NCI-H1417 treated with DMSO at 0.1 percent for 48 hours (cell line): ENCODE results near the gene SYT6.

Source experiments
- DNase-seq: peaks from one replicate; lab custom pipeline; 2025; lab: John Stamatoyannopoulos, UW

SYT6 gene

DNA sequence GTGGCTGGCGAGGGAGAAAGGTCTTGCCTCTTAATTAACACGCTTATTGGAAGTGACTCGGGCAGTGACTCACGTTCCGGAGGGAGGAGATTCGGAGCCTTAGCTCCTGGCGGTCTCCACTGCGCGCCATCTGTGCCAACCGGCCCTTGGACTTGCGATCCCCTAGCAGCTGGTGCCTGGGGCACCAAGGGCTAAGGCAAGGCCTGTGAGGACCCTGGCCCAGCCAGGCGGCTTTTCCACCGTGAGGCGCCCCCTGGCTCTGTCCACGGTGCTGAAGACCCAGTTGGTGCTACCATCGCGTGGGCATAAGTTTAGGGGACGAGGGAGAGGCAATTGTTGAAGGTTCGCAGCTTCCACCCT, 1.3 kb upstream of the SYT6 start:
- DNase-seq = no peak

DNA sequence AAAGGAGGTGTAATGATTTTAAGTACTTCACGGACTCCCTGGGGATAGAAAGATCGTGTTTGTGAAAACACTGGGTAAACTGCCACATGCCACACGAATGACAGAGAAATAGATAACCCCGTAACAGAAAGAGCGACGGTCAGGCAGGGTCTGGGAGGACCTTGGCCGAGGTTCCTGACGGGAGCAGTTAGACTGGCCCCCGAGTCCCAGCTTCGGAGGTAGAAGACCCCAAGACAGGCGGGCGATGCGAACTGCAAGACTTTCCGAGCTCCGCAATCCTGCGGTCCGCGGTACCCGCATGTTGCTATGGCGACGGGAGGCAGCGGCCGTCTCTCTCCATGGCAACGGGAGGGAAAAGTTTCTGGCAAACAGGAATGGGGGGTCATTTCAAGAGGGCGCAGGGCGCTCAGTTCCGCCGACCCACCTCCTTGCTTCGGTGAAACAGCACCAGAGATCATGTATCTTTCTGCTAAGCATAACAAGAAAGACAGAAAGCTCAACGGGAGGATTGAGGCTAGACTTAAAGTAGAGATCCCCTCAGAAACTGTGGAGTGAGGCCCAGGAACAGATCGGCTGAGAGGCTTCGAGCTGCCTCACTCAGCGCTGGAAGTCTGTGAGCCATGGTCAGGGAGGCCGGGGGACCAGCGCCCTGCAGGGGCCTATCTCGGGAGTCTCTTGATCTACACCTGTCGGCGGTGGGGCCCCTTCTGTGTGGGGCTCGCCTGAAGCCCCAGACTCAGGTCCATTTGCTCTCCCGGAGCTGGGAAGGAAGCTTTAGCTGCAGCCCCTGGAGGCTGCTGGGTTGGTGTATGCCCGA, 685 bp upstream of the SYT6 start:
- no peak for DNase-seq

DNA sequence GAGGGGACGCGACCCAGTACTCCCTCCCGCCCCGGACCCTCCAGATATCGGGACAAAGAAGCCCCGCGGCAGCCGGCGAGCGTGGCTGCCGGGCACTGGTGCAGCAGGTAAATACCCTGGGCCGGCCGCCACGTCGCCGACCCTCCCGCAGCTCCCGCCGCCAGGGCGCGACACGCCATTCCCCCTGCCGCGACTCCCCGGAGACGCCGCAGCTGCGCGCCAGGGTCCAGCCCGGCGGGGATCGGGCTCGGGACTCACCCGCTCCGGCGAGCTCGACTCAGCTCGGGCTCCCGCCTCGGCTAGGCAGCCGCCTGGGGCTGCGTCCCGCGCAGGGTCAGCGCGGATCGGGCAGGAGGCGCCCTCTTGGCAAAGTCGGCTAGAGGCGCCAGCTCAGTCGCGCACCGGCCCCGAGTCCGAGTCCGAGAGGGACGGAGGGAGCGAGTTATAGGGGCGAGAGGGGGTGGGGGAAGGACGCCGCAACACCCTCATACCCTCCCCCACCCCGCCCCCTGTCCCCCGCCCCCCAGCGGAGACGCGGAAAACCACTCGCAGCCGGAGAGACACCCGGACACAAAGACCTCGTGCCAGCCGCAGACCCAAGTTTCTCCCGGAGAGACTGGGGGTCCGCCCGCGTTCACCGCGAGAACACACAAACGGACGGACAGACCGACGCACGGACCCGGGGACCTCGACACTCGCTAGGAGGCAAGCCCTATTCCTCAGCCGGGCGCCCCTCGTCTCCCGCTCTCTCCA, 985 bp downstream of the SYT6 start:
- DNase-seq = no peak

DNA sequence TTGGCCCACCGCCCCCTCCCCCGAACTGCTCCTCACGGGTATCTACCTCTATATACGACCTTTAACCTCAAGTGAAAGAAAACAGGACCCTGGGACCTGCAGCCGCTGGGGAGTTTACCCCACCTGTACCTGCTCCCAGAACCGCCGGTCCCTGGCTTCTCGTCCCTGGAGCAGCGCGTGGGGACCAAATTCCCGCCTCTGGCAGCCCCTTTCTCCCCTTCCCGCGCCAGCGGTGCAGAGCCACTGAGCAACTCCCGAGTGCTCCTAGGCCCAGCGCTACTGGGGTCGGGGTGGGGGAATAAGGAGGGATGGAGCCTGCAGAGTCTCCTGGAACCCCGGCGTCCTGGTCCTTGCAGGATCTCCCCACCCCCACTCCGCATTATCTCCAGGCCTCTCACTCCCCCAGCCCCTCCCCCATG, 1.6 kb downstream of the SYT6 start:
- DNase-seq = no peak

DNA sequence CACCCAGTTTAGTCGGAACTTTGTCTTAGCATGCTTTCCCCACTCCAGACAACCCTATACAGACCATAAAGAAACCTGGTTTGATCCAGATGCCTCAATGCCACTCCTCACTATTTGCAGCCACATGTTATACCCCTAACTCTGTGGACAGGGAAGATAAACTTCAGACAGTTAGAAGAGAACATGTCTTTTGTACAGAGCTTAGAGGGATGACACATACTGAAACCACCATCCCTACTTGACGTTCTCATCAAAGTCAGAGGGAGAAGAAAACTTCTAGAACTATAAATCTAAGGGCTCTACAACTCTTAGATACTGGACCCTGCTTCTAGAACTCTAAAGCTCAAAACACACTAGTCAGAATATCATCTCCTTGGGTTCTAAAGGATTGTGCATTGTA, 3.7 kb downstream of the SYT6 start:
- DNase-seq = no peak

DNA sequence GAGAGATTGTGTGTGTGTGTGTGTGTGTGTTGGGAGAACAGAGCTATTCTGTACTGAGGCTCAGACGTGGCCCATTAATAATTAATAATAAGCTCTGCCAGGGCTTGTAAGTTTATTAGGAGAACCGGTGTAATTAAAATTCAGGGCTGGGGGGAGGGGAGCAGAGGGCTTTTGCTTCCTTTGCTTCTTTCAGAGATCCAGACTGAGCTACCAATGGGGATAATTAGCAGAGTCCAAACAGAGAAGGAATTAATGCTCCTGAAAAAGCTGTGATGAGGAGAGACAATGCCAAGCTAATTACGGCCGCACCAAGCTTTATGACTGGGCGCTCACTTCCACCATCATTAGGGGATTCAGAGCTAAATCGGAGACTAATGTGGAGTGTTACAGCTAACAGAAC, 4.5 kb downstream of the SYT6 start:
- no peak for DNase-seq

DNA sequence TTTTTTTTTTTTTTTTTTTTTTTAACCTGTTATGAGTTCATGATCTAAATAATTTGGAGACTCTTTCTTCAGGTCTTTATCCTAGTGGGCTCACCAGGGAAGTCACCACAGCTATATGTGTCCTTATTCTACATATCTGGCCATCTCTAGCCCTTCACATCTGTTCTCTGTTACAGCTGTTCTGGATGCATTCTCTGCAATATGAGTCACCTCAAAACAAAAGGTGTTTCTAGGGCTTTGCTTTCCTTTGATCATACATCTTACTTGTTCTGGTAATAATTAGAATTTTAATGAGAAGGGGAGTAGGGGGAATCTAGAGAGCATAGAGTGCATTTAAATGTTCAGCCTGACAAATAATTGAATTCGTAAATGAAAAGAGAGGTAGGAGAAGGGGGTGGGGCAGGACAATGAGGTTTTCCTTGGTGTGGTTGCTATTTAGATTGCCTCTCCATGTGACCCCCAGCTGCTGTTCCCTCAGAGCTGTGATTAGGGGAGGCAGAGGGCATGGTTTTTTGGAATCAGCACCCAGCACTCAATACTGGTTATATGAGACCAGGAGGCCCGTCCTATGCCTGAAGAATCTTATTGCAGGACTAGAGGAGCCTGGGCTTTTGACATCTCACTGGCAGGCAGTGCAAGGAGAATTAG, 8.0 kb downstream of the SYT6 start:
- no peak for DNase-seq

DNA sequence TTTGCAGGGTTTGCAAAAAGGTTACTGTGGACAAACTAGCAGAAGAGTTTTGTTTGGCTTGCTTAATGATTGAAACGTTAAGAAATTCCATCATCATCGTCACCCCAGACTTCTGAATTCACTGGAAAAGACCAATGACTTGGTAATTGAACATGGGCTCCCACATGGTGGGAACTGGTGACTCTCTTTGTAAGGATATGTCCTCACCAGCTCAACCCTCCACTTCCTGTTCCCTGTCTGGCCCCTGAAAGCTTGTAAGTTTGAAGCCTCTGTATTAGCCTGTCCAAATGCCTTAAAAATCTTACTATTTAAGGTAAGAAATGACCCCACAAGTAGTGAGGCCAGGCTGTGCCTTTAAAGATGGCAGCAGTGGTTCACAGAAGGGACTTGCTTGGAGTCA, 9.7 kb downstream of the SYT6 start:
- DNase-seq = no peak

DNA sequence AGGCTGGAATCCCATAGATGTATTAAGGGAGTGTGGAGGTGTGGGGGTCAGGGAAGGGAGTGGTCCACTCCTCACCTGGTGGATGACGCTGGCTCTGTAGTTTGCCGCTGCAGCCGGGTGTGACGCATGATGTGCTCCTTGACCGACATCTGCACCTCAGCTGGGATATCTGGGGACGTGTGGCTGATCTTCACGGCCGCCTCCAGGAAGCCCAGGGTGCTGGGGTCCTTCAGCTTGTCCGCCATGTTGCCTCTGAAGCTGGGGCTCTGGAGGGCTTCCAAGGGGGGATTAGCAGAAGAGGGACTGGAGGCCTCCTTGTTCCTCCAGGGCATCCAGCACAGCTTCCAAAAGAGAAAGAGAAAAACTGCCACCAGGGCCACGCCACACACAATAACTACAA, 14.1 kb downstream of the SYT6 start:
- DNase-seq = no peak

DNA sequence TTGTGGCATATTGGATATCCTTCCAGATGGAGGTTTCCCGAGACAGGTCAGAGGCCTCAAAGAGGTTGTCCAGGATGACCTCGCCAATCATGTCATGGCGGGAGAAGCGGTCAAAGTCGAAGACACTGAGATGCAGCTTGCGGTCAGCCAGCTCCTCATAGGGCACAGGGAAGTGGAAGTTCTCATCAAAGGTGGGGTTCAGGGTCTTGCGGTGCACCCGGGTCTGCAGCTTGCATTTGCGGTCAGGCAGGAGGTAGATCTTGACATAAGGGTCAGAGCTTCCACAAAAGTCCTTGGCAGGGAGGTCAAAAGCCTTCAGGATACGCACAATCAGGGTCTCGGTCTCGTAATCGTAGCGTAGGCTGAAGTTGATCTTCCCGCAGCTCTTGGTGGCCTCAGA, 16.2 kb downstream of the SYT6 start:
- DNase-seq = no peak

DNA sequence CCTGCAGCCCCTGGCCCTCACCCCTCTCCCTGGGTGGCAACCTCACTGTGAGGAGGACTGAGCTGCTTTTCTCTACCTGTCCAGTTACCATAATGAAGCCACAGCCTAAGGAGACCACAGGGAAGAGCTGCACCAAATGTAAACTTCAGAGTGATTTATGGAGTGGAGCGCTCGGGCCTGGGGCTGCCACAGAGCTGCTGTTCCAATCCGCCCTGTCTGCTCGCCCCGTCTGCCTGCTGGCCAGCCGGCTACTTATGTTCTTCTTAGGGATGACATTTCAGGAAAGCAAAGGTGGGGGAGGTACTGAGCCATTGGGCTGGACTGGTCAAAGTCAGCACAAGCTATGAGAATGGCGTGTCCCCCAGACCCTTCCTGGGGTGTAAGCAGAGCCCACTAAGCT, 17.9 kb downstream of the SYT6 start:
- DNase-seq = no peak

DNA sequence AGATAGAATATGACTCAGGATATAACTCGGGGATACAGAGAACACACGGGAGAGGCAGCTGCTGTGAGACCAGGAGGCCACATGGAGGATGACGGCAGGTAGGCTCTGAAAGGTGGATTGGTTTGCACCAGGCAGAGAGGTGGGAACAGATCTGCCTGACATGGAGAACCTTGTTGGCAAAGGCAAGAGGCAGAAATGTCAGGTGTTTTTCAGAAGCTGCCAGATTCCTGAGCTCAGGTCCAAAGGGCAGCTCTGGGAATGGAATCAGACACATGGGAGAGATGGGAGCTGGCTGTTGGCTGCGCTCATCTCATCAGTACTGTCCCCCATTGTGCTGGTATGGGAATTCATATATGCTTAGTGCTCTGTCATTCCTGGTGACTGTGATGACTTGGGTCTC, 19.2 kb downstream of the SYT6 start:
- no peak for DNase-seq

DNA sequence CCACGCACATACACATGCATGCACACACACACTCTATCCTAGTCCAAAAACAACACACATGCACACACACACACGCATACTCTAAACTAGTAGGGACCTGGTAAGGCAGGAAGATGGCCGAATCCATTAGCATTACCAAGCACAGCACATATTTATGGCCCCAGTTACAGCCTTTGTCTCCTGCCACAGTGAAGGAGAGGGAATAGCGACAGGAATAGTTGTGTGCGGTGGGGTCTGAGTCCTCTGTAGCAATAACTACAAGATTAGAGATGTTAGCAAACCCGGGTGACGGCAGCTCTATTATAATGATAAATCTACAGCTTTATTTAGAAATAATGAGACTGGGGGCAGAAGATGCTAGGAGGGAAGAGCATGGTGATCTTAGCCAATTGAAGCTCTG, 20.5 kb downstream of the SYT6 start:
- DNase-seq = no peak

DNA sequence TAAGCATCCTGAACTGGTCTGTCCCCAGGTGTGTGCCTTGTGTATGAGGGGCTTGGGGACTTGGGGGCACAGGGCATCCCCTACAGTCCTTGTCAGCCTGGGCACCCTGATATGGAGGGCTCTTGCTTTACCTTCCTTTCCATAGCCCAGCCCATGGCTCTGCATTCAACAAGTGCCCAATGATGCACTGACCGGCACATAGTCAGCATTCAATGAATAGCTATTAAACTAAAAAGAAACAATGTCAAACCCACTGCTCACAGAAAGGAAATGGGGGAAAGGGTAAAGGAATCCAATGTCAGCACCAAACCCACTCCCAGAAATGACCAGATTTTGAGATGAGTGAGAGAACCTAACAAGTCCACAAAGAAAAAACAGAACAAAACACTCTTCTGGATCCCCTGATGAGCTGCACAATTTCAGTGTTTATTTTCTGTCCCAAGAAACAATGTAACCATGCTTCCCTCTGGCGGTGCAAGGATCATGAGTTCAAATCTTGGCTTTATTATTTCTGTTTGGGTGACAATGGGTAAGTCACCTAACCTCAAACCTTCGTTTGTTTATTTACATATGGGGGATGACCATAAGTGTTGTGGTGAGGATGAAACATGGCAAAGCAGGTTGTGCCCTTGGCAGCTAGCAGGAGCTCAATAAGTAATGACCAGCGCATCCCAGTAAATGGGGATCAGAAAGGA, 22.0 kb downstream of the SYT6 start:
- no peak for DNase-seq

DNA sequence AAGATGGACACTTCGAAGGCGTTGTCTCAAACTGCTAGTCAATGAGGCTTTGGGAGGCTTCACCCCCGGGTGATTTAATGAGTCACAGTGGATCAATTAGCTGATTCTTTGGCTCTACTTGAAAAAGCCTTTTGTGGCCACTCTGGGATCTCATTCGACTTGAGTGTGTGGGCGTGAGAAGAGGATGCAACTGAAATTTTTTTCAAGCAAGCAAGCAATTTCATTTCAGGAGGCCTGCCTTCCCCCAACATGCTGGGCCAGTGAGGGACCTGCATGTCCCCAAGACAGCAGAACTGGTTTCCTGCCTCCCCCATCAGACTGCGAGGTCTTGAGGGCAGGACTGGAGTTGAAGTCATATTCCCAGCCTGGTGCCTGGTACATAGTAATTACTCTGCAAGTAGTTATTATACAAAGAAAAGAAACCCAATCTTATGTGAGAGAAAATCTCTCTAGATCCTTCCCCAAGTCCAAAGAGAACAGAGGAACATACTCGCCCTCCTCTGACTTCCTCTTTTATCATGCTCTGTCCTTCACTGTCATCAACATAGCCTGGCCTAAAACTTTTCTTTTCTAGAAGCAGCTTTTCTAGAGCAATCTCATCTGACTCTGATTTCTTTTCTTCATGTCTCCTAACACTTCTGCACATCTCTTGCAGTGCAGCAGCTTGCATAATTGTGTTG, 22.7 kb downstream of the SYT6 start:
- DNase-seq = no peak

DNA sequence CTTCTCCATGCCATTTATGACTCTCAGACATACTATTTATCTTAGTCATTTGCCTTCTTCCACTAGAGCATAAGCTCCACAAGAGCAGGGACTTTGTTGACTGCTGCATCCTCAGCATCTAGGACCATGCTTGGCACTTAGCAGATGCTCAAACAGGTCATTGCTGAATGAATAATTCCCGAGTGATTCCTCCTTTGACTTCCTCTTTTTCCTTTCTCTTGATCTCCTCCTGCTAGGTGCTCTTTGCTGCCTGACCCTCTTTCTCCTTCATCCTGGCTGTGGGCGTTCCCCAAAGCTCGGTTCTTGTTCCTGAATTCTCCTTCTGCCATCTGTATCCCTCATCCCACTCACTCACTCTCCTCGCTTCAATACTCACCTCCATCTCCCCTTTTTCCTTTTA, 23.5 kb downstream of the SYT6 start:
- DNase-seq = no peak

DNA sequence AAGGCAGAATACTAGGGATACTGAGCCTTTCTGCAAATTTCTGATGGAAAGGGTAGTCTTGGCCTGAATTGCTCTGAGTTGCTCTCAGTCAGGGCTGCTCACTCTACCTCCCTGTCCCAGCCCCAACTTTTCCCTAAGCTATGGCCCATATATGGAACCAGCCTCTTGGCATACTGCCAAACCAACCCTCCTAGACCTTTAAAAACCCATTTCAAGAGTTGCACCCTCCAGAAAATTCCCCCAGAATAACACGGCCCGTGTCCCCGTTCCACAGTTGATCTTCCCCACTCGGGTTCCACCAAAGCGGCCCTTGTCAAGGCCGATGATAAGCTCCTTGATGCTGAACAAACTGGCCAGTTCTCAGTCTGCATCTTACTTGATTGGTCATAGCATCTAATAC, 25.4 kb downstream of the SYT6 start:
- no peak for DNase-seq

DNA sequence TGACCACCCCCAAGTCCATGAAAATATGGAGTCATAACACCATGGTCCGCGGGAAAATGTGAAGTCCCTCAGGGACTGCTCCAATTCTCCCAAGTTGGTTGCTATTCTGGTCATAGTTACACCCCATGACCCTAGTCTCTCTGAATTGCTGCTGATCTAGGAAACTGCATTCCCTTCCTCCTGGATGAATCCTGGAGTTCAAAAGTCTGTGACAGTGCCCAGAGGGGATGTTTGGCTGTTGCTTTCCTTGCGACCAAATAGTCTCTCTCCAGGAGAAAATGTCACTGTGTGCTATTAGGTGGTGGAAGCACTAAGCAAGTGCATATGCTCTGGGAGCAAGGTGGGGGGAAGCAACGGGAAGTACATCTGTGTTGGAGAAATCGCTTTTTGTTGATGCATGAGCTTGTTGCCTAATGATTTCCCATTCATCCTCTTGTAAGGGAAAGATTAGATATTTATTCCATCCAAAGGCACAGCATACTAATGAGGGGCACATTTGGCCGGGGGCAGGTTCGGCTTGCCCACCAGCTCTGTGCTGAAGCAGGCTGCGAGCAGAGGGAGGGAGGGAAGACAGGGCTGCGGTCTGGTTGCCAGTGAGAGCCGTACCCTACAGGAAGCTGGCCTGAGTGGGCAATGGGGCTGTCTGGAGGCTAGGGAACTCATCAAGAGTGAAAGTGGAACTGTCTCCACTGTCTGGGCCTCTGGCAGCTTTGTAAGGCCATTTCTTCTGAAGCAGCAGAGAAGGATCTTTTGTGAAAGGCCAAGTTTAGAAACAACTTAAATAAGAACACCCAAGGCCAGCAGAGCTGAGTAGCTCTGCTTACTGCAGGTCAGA, 27.2 kb downstream of the SYT6 start:
- DNase-seq = no peak

DNA sequence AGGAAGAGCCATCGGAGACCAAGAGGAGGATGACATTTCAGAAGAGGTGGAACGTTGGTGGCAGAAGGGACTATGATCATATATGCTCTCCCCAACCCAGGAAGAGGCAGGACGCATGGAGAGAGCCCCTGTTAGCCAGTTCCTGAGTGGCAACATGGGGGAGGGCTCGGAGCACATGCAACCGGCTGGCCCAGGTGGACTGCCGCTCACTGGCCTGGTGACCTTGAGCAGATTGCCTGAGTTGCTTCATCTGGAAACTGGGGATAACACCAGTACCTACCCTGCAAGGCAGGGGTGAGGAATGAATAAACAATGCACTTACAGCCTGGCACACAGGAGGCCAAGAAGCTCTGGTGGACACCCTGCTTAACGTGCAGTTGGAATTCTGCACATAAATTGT, 29.0 kb downstream of the SYT6 start:
- DNase-seq = no peak

DNA sequence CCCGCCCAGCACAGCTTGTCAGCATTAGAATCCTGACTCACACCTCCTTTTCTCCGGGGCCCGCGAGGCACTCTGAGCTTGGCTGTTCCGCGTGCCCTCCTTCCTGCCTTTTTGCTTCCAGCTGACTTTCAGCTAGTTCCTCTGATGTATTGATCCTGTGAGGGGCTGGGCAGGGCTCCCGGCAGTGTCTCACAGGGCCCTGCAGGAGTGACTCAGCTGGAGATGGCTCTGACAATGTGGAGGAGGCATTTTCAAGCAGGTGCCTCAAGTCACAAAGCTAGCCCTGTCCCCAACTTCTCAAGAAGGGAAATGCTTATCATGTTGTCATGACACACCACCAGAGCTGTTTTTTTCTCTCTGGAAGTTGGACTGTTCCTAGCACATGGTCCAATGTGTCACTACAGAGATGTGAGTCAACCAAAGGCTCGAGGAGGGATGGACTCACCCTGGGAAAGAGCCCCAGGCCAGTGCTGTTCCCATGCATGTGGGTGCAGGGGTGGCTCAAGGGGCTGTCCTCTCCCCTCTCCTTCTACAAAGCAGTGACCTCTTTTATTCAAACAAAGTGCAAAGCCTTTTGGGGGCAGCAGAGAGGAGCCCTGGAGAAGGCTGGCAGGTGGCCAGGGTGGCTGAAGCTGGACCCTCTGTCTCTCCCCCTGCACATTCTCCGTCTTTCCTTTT, 30.6 kb downstream of the SYT6 start:
- DNase-seq = no peak
